Thyroid gland (tissue), 4 donors: ENCODE results near the gene ZFHX3.

ENCODE experiments used
- CTCF ChIP-seq, 6 experiments: fragments of 200-600 bp in 3 of 6; fragments of 450-650 bp in 3 of 6; sonication (generic) in 3 of 6; IDR thresholded peaks; one replicate each; pipeline ENCODE4 v1.5.1; 2016 to 2019; ENCODE audit warnings: antibody characterized with exemption in 6 of 6, mild to moderate bottlenecking in 2 of 6, inconsistent platforms in 1 of 6, moderate library complexity in 1 of 6
- POLR2A ChIP-seq, 2 donors: fragments of 450-650 bp; IDR thresholded peaks; one replicate each; pipeline ENCODE4 v1.6.1; 2017; ENCODE audit warnings: antibody characterized with exemption in 2 of 2, mild to moderate bottlenecking in 2 of 2, moderate library complexity in 1 of 2

DNA sequence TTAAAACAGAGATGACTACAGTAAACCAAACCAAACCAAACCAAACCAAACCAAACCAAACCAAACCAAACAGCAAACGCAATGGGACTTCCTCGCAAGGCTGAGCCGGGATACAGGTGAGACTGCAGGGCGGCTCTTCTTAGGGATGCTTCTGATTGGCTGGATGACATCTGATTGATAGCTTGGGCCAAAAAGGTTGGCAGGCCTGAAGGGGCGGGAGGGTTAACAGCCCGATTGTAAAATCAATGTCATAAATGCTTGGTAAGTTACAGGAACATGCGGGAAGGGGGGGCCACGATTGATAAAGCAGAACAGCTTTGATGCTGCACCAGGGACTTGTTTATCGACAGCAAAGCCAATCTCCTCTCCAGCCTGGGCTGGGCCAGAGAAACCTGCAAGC, 86.1 kb downstream of the ZFHX3 start:
- TF ChIP-seq CTCF (IDR thresholded peaks at IDR 0.05) (no peak), POLR2A (IDR thresholded peaks at IDR 0.05) (no peak)
